C1 segment of cervical spinal cord (tissue), 14 donors: ENCODE data around the gene PITPNC1.
"Not testable (repeated sequence)": the region's sequence is repeated elsewhere in the genome, so short reads cannot be mapped to it uniquely, and the experiment has no call there.

ENCODE experiments used
- DNase-seq, 14 donors: peaks; one replicate each; lab custom pipeline; 2025; lab: John Stamatoyannopoulos, UW

The PITPNC1 gene

GRCh38 chr17:67648032-67648905 lies 271.2 kb downstream of the PITPNC1 start:
- no peak for DNase-seq

- not testable (repeated sequence) for DNase-seq
Measured at GRCh38 chr17:67648906-67649295, 271.8 kb downstream of the PITPNC1 start.

- DNase-seq = no peak
Measured at GRCh38 chr17:67649891-67650290, 272.8 kb downstream of the PITPNC1 start.

GRCh38 chr17:67651218-67651579 lies 274.1 kb downstream of the PITPNC1 start:
- not testable (repeated sequence) for DNase-seq

- DNase-seq = no peak
Measured at GRCh38 chr17:67652433-67652832, 275.4 kb downstream of the PITPNC1 start.

GRCh38 chr17:67655478-67656148 lies 278.5 kb downstream of the PITPNC1 start:
- DNase-seq = no peak

GRCh38 chr17:67656494-67657203 lies 279.6 kb downstream of the PITPNC1 start:
- no peak for DNase-seq

- DNase-seq = no peak
Measured at GRCh38 chr17:67657596-67657995, 280.5 kb downstream of the PITPNC1 start.

GRCh38 chr17:67658265-67658664 lies 281.2 kb downstream of the PITPNC1 start:
- DNase-seq = no peak

- no peak for DNase-seq
Measured at GRCh38 chr17:67659028-67659427, 281.9 kb downstream of the PITPNC1 start.

- no peak for DNase-seq
Measured at GRCh38 chr17:67662712-67663111, 285.6 kb downstream of the PITPNC1 start.

GRCh38 chr17:67663457-67663856 lies 286.4 kb downstream of the PITPNC1 start:
- DNase-seq = no peak

- DNase-seq = no peak
Measured at GRCh38 chr17:67666028-67666427, 288.9 kb downstream of the PITPNC1 start.

GRCh38 chr17:67666710-67667109 lies 289.6 kb downstream of the PITPNC1 start:
- no peak for DNase-seq

- DNase-seq = no peak
Measured at GRCh38 chr17:67671493-67671892, 294.4 kb downstream of the PITPNC1 start.

- DNase-seq = no peak
Measured at GRCh38 chr17:67672592-67673335, 295.7 kb downstream of the PITPNC1 start.

GRCh38 chr17:67675481-67675880 lies 298.4 kb downstream of the PITPNC1 start:
- no peak for DNase-seq

- DNase-seq = no peak
Measured at GRCh38 chr17:67676305-67676704, 299.2 kb downstream of the PITPNC1 start.

- no peak for DNase-seq
Measured at GRCh38 chr17:67678414-67678813, 301.3 kb downstream of the PITPNC1 start.

GRCh38 chr17:67679225-67679624 lies 302.1 kb downstream of the PITPNC1 start:
- DNase-seq = no peak

- no peak for DNase-seq
Measured at GRCh38 chr17:67679721-67680120, 302.6 kb downstream of the PITPNC1 start.
